Esophagus muscularis mucosa (tissue), 4 donors: Measurements from ENCODE around the gene STAT1.

Experiments
- EP300 ChIP-seq: sonication (generic); formaldehyde crosslinking; IDR thresholded peaks from one replicate; pipeline ENCODE4 v1.6.1; 2017; ENCODE audit warnings: antibody characterized with exemption
- POLR2A ChIP-seq: fragments of 450-650 bp; IDR thresholded peaks from one replicate; pipeline ENCODE4 v1.6.1; 2017; ENCODE audit warnings: antibody characterized with exemption, moderate library complexity, mild to moderate bottlenecking, low read depth
- TF ChIP-seq, protein P1 (sequence below), 3 experiments: fragments of 200-600 bp in 2 of 3; fragments of 450-650 bp in 1 of 3; sonication (generic) in 2 of 3; IDR thresholded peaks; one replicate each; pipeline ENCODE4 v1.5.1; 2017 to 2019; ENCODE audit warnings: antibody characterized with exemption in 3 of 3, mild to moderate bottlenecking in 2 of 3, moderate library complexity in 1 of 3

DNA sequence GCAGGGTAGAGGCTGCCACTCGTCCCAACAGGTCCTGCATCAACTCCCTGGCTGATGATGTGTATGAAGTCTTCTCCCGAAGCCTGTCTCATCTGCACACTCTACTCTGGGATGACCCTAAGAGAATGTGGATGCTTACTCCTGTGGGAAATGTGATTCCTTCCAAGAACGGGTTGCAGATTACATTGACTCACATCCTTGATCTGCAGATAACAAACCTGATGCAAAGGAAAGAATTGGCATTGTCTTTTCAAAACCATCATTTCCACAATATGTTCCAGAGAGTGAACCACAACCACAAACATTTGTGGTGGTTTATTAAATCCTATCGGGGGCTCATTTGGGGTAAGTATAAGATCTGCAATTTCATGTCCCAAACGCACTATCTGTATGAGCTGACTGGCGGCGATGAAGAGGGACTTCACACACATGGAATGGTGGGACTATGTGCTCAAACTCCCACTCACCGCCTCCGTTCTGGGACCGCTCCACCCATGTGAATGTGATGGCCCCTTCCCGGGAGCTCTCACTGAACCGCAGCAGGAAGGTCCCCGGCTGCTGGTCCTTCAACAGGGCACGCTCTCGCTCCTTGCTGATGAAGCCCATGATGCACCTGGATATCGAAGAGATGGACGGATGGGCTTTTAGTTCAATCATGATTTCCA lies 35.5 kb downstream of the STAT1 start:
- TF ChIP-seq, protein P1, sequence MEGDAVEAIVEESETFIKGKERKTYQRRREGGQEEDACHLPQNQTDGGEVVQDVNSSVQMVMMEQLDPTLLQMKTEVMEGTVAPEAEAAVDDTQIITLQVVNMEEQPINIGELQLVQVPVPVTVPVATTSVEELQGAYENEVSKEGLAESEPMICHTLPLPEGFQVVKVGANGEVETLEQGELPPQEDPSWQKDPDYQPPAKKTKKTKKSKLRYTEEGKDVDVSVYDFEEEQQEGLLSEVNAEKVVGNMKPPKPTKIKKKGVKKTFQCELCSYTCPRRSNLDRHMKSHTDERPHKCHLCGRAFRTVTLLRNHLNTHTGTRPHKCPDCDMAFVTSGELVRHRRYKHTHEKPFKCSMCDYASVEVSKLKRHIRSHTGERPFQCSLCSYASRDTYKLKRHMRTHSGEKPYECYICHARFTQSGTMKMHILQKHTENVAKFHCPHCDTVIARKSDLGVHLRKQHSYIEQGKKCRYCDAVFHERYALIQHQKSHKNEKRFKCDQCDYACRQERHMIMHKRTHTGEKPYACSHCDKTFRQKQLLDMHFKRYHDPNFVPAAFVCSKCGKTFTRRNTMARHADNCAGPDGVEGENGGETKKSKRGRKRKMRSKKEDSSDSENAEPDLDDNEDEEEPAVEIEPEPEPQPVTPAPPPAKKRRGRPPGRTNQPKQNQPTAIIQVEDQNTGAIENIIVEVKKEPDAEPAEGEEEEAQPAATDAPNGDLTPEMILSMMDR (IDR thresholded peaks at IDR 0.05): no peak
- no peak for TF ChIP-seq EP300
- TF ChIP-seq POLR2A: no peak
